ENCODE data around the gene SUGCT.
"Not testable (repeated sequence)": the region's sequence is repeated elsewhere in the genome, so short reads cannot be mapped to it uniquely, and the experiment has no call there.

Gene SUGCT

DNA sequence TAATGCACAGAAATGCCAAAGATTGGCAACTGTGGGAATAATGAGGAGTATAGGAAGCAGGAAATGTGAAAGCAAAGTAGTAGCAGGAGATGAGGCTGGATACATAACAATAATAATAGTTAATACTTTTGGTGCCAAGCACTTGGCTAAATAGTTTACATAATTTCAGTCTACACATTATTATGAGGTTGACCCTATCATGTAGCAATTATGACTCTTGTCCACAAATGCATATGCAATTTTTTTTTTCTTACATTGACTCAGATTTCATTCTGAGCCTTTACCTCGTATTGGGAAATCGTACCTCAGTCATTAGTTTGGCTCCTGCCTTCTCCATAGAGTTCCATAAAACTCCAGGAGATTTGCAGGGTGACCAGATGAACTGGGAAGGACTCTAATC is 219.9 kb downstream of the SUGCT start:
- intact Hi-C loops (cut with DNase I) = no loop called here
- DNase-seq = no peak

GRCh38 chr7:40356312-40356711 is 221.5 kb downstream of the SUGCT start:
- DNase-seq = no peak
- intact Hi-C loops (cut with DNase I) = no loop called here

DNA sequence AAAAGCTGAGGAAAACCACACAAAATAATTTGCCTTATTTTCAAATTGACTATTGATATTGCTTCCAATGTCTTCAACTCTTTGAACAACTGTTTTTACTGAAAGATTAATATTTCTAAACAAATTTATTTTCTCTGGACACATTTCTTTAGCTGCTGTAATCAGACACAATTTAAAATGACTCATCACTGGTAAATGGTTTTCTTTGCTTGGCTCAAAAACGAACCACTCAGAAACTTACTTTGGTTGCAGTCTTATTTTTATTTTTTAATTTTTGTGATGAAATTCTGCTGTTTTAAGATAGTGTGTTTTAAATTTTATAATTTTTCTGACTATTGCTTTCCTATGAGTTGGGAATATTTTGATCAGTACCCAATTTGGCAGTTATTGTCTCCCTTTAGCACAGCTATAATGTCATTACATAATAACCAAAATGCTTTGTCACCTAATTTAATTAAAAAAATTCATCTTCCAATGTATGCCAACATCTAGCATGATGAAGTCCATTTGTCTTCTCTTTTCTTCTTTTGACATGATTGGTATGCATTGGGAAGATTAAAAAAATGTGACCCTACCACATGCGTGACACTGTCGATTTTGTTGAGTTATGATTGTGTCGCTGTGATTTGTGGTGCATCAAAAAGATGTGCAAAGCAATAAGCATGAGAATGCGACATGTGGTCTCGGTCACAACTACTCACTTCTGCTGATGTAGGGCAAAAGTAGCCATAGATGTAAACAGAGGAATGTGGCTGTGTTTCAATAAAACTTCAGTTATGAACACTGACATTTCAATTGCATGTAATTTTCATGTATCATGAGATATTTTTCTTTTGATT is 222.3 kb downstream of the SUGCT start:
- intact Hi-C loops (cut with DNase I) = no loop called here
- no peak for DNase-seq

DNA sequence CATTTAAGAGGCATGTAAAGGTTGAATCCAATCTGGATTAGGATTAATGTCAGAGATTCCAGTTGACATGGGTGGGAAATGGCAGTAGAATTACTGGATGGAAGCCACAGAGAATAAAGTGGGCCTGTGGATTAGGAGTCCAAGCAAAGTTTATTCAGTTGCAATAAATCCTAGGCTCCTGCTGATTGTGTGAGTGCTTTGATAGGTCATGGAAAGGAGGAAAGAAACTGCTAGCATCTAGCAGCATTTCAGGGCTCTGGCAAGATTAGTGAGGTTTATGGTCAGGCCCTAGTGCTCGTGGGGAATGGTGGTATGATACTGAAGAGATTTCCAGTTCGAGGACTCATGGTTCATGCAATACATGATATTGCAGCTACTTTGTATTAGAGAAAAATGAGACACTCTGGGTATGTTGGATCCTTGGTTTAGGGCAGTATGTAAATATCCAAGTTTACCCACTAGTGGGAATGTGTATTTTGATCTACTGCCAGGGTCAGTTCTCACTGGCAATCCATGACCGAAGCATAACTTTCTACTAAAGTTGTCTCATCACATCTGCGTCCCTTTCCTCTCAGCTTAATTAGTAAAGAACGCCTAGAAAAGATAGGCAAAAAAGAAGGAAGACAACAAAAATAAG is 235.0 kb downstream of the SUGCT start:
- intact Hi-C loops (cut with DNase I) = no loop called here
- DNase-seq = no peak

GRCh38 chr7:40371806-40372440 is 237.1 kb downstream of the SUGCT start:
- intact Hi-C loops (cut with DNase I) = no loop called here
- no peak for DNase-seq

DNA sequence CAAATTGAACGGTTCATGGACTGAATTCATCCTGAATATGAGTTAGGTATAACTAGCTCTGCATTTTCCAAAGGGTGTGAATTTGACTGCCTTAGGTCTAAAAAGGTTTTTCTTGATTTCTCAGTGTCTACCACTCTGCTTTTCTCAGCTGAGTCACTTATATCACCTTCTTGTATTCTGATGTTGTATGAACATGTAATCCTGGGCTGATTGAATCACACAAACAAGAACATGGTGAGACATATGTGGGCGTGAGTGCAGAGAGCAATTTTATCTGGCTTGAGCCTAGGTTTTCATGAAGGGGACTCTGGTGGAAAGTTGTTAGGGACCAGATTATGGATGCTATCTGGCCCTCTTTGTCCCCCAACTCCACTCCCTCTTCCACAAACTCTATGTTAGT is 239.8 kb downstream of the SUGCT start:
- no peak for DNase-seq
- intact Hi-C loops (cut with DNase I) = no loop called here

GRCh38 chr7:40380111-40380510 is 245.3 kb downstream of the SUGCT start:
- no peak for DNase-seq
- intact Hi-C loops (cut with DNase I) = no loop called here

DNA sequence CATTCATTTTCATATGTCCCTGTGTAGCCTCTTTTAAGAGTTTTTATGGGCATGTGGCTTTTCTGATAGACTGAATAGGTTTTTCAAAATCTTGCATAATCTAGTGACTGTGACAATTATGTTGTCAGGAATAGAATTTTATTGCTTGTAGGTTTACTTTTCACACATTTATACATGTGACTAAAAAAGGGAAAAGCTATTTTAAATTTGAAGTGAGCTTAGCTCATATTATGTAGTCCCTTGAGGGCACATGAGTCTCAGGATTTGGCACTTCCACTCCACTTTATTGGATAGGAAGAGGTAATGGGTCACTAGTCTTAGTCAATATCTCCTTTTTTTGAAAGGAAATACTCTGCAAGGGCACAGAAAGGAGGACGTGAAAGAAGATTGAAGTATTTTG is 247.3 kb downstream of the SUGCT start:
- intact Hi-C loops (cut with DNase I) = no loop called here
- no peak for DNase-seq

DNA sequence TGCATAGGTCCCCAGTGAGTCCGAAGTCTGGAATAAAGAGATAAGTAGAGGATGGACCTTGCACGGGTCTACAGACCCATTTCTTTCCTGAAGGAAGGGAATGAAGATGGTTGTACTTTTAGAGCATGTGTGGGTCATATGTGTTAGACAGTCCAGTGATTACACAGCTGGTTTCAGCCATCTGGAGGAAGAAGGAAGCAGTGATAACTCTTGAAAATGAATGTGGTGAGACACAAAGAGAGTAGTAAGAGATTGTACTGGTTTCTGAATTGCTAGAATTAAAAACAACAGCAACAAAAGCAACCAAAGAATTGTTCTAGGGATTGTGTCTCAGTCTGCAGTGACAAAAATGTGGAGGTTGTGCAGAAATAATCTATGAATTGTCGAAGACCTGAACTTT is 258.9 kb downstream of the SUGCT start:
- no peak for DNase-seq
- intact Hi-C loops (cut with DNase I) = no loop called here

- DNase-seq = no peak
- intact Hi-C loops (cut with DNase I) = no loop called here
Observed at GRCh38 chr7:40394400-40394799, 259.6 kb downstream of the SUGCT start.

DNA sequence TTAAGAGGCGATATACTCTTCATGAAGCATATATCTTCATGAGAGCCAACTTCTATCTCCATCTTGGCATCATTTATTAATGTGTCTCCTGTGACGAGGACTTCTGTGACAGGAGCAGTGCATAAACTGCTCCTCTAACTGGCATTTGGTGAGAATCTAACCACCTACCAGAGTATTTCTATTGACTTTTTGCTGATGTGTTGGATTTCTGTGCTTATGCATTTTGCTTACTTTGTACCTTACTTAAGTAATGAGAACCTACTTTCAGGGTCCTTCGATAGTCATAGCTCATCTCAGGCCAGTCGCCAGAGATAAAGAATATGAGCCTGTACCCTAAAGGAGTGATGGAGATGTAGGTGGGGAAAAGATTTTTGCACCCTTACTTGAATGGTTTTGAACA is 265.7 kb downstream of the SUGCT start:
- no peak for DNase-seq
- intact Hi-C loops (cut with DNase I) = no loop called here

DNA sequence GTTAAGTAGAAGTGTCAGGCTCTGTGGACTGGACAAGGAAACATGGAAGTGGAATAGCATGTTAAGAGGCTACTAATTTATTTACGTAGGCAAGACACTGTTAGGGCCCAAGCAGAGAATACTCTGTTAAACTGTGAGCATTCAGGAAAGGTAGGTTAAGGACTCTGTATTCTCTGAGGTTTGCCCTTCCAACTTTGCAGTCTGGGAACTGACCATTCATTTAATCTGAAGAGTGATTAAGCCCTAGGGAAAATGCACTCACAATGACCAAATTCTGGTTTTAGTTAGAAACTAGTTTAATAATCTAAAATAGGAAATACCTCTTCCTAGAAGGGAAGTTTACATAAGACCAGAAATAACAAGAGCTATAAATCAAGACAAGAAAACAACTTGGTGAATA is 266.6 kb downstream of the SUGCT start:
- intact Hi-C loops (cut with DNase I) = no loop called here
- DNase-seq = no peak

- intact Hi-C loops (cut with DNase I) = no loop called here
- no peak for DNase-seq
Observed at GRCh38 chr7:40402661-40403060, 267.9 kb downstream of the SUGCT start.

- DNase-seq = no peak
- intact Hi-C loops (cut with DNase I) = no loop called here
Observed at GRCh38 chr7:40403703-40404476, 269.1 kb downstream of the SUGCT start.

GRCh38 chr7:40405991-40406390 is 271.2 kb downstream of the SUGCT start:
- intact Hi-C loops (cut with DNase I) = no loop called here
- DNase-seq = no peak

- DNase-seq = no peak
- intact Hi-C loops (cut with DNase I) = no loop called here
Observed at GRCh38 chr7:40412323-40412722, 277.5 kb downstream of the SUGCT start.

DNA sequence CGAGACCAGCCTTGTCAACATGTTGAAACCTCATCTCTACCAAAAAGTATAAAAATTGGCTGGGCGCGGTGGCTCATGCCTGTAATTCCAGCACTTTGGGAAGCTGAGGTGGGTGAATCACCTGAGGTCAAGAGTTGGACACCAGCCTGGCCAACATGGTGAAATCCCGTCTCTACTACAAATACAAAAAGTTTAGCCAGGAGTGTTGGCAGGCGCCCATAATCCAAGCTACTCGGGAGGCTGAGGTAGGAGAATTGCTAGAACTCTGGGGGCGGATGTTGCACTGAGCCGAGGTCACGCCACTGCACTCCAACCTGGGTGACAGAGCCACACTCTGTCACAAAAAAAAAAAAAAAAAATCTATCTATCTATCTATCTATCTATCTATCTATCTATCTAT is 279.9 kb downstream of the SUGCT start:
- DNase-seq; intact Hi-C loops (cut with DNase I): not testable (repeated sequence)

GRCh38 chr7:40418448-40418847 is 283.6 kb downstream of the SUGCT start:
- intact Hi-C loops (cut with DNase I) = no loop called here
- DNase-seq = no peak

- intact Hi-C loops (cut with DNase I) = no loop called here
- DNase-seq = no peak
Observed at GRCh38 chr7:40418983-40419382, 284.2 kb downstream of the SUGCT start.

DNA sequence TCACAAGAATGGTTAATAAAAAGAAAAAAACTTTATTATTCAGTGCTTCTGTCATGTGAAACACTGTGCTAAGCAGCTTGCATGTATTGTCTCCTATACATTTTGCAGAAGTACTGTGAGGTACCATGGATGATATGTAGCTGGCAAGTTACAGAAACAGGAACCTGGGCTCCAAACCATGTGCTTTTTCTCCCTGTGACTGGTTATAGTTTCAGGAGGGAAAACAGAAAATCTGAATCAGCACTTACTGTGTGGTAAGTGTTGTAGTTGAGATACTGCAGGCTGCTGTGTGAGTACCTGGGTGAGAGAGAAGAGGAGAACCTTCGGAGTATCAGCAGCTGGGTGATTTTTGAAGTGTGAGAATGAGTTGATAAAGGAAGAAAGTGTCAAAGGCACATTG is 285.0 kb downstream of the SUGCT start:
- intact Hi-C loops (cut with DNase I) = no loop called here

More for the DNA sequence above, 285.0 kb downstream of the SUGCT start:
- DNase-seq = no peak
